Left renal cortex interstitium (tissue), 4 donors: ENCODE results near the gene FBN1. TPM values are rescaled to one million over a fixed set of nuclear protein-coding genes. Genes with fewer than 3 reads are reported as not detected.

Source experiments
- DNase-seq, 4 donors: peaks; one replicate each; pipeline ENCODE4 v3.0.0-alpha.2; 2013; ENCODE audit warnings: low read depth in 4 of 4, low spot score in 2 of 4, missing footprints in 1 of 4
- polyA plus RNA-seq, 4 donors: library from polyadenylated mRNA; unstranded; fragments of 120-200 nt; gene quantifications; one replicate each; pipeline ENCODE4 v1.2.1, GENCODE V29; 2013; ENCODE audit not compliant: insufficient read length in 4 of 4

FBN1 gene
- polyA plus RNA-seq, 4 donors = 70.2 to 118 (median 94.7) TPM

DNA sequence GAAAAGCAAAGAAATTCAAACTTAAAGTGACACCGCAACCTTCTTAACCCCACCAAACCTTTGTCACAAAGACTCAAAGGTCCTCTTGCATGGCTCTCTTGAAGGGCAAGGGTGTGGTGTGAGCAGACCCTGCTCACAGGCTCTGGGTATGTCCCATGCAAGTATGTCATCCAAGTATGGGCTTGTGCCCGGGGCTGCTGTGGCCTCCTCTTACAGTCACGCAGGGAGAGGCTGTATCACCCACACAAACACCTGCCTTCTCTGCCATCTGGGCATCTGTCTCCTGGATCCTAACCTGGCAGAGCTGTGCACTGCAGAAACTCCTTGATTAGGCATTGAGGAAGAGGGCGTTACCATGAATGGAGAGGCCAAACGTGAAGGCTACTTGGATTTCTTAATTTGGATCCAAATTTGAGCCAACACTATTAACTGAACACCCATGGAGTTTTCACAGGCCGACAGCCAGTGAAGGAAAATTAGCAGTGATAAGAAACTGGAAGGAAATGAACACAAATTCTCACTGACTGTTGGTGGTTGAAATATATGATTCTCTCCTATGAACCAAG, 167.6 kb downstream of the FBN1 start:
- DNase-seq = no peak

DNA sequence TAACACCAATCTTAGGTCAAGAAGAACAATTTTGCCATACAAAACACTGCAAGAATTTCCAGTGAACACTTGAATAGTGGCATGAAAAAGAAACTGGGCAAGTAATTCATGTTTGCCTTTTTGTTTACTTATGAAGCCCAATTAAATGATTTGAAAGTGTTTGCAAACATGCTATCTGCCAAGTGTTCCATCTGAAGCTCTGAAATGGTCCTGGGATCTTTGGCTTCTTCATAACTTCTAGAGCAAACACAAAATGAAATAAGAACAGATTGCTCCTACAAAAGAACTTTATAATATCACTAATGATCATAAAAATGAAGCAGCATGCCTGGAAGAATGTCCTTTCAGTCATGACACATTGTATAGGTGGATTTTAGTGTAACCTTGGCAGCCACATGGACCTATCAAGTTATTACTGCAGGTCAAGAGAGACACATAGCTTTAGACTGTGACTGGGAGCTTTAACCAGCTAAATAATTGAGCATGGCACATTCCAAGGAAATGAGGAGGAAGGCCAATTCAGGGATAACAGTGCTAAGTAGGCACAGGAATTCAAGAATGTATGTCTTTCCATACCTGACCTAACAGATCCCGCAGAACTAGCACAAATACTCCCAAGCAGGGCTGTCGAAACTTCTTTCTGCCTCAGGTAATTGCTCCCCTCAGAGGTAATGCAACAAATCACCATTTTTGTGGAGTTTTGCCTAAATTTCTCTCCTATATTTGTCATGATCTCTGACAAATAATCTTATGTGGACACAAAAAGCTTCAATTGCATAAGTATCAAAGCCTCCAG, 169.7 kb downstream of the FBN1 start:
- DNase-seq = no peak

DNA sequence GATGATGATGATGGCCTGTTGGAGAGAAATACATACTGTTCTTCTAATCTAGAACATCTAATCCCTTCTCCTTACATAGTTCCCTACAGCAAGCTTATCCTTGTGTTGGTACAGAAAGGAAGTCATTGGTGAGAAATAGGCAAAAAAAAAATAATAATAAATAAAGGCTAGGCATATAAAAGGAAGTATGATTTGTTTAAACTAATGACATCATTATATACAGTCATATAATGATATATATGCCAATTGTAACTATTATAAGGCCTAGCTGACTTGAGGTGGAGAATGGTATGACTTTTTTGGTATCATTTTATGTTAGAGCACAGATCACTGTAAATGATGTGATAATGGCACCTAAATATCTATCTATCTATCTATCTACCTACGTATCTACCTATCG, 171.8 kb downstream of the FBN1 start:
- DNase-seq = no peak

DNA sequence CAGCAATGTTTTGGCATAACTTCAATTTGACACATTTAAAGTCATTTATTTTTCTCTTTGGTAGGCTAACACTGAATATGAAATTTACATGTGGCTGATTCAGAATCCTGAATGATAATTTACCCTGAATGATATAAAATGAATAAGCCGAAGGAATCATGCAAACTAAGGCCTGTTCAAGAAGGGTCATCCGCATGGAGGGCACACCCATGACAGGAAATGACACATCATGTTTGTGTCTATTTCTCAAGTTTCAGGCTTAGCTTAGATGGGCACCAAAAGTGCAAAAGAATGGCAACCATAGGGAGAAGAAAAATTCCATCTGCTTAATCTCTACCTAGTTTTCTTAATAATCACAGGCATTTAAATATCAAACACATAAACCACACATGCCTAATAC, 172.8 kb downstream of the FBN1 start:
- DNase-seq = no peak

DNA sequence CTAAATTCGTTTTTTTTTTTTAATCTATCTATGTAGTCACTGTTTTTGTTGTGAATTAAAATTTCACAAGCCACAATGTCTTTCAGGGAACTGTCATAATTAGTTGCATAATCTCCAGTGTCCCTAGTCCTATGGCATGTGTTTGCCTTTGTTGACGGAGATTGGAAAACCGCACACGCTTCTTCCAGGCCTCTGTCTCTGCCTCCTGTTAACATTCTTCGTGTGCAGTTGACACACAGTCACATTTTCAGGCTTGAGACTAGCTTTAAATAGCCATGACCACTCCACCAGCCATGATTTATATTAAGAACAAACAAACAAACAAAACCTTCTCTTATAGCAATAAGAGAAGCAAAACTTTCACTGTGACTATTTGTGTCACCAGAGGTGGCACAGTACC, 174.4 kb downstream of the FBN1 start:
- DNase-seq = no peak

DNA sequence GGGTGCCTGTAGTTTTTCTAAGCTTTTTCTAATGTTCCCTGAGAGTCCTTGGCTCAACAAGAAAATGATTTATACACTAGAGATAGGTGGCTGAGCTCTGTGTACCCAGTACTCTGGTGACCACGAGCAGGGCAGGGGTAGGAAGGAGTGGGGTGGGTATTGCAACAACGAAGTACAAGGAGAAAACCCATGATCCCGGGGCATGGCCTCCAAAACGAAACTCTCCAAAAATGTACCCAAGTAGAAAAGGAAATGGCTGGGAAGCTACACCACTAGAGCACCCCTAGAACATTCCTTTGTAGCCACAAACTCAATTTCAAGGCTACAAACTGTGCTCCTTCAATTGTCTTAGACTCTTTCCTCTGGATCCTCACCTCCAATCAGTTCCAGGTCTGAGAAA, 175.4 kb downstream of the FBN1 start:
- DNase-seq = no peak

DNA sequence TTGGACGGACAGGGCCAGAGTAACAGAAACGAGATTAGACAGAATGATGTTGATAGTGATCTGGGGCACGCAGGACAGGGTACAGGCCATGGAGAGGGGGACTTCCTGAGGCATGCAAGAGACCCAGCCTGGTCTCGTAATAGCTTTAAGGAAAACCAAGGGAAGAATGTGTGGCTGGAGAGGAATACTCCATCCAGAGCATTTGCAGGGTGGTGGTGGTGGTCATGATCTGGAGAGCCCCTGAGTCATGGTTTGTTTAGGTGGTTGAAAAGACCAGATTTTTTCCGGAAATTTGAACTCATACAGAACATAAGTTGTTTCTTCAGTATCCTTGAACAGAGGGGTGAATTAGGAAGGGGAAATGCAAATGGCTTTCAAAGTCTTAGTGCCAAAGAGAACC, 175.8 kb downstream of the FBN1 start:
- no peak for DNase-seq

DNA sequence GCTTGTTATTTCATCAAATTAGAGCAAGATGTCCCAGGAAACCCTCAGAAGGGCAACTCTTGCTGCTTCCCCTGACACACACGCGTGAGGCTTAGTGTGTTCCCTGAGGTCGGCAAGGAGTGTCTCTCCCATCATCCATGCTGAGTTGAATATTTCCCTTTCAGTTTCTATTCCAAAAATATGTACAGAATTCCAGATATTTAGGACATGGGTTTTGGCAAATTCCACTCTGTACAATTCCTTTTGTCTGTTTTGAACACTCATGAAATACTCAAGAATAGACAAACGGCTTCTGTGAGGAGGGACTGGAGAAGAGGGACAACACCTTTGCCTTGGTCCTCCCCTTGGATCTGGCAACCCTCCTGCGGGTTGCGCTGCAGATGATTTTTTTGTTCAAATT, 176.2 kb downstream of the FBN1 start:
- DNase-seq = no peak

DNA sequence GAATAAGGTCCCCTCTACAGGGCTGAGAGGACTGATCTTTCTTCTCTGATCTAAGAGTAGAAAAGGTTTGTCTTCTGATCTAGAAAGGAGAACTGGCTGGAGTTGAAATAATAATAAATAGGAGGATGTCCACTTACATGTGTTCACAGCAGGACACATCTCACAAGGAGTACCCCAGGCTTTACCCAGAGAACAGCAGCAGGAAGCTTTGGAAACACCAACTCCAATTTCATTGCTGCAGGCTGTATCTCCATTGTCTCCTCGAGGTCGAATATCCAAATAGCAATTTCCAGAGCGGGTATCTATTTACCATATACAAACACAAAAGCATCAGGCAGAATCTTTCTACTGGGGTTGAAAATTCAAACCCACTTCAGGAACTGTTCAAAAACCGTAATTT, 177.7 kb downstream of the FBN1 start:
- DNase-seq = no peak

DNA sequence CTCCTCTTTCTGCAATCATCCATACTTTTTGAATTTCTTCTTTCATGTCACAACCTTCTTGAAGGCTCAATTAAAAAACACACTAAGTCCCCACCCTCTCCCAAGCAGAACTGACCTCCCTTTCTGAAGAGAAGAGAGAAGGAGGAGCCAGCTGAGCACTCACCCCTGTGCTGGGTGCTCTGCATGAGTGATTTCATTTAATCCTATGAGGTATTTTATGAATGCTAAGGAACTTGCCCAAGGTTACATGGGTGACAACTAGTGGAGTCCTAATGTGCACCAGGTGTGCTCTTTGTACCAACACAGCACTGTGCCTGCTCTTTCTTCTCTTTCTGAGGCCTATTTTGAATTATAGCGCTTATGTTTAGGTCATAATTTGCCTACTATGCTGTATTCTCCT, 178.7 kb downstream of the FBN1 start:
- DNase-seq = no peak

DNA sequence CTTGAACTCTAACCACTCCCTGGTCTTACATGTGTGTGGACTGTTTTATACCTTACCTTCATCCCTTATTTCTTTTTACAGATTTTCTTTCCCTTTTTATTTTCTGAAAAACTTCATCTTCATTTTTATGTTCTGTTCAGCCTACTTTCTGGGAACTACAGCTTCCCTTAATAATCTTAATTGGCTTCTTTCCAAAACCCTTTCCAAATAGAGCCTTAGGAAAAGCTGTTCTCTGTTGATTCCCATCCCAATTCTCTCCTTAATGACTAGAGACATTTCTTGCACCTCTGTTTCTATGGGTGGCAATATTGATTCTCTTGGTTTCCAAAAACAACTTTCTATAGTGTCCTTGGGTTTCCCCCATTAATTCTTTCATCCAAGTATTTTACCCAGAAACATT, 179.4 kb downstream of the FBN1 start:
- no peak for DNase-seq

DNA sequence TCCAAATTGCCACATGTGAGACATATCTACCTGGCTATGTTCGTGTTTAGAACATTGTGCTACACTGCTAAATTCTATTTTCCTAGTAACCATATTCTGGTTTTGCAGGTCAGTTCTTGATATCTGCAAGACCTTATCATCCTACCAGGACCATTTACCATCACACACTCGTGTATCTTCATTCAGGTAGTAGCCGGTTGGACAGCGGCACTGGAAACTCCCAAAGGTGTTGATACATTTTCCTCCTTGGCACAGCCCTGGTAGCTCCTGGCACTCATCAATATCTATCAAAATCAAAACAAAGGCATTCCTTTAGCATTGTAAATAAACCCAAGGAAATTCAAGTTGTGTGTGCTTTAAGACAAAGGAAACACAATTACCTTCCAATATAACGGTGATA, 180.1 kb downstream of the FBN1 start:
- no peak for DNase-seq

DNA sequence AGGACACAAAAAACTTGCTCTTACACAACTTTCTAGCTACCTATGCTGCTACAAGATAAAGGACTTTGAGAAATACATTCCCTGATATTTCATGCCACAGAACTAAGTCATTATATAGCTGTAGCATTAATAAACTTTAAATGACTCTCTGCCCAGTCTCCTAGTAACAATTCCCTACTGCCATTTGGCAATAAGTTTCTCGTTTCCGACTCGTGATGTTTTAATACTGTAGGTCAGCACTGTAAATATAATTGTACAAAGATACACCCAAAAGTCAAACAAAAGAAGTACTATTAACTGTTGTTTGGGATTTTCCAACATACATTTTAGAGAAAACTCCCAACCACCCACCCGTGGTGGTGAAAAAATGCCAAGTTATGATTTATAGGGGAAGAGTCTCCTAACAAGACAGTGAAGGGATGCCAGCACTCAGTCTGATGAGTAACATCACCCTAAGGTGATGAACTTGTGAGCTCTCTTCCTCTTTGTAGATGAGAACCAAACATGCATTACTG, 182.1 kb downstream of the FBN1 start:
- DNase-seq = no peak

DNA sequence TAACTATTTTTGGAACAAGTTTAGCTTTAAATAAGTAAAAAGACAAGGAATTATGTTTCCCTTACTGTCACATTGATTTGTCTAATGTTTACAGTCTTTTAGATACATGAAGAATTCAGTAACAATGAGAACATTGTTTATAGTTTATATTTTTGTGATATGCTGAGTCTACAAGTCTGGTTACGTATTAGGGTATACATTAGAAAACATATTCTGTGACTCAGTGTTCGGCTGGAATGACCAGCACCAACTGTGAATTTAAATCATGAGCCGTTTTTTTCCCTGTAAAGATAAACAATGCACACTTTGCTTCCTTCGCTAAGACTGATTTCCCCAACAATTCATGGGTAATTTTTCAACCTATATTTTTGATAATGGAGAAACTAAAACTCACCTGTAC, 182.8 kb downstream of the FBN1 start:
- no peak for DNase-seq

DNA sequence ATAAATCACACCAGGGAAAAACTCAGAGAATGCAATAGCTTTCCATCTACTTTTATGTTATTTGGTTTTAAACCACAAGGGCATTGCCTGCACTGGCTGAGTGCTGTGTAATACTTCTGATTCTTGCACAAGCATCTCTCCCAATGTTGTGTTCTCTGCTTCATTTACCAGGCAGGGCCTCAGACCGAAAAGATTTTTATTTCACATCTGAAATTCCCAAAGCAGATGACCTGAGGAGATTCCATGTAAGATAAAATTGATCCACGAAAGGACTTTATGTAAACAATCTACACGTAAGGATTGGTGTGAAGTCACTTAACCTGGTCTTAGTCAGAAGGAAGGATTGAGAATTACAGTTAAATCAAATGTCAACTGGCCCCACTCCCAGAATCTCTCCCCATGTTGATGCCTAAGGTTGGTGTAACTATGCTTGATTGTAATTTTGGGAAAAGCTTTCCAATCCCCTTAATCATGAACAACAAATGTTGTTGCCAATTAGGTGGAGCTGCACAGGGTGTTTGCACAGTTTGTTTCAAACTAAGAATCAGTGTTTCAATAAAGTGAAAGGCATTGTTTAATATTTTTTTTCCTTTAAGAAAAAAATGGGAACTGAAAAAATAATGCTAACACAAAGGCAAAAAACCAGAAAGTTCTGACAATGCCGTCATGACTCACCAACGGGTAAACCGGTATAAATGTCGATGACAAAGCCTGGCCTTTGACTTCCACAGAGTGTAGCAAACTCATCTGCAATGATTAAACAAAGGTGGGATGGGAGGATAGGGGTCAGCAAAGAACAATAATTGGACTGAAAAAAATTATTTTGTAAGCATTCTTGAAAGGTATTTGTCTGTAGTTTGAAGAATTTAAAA, 185.7 kb downstream of the FBN1 start:
- DNase-seq = no peak

DNA sequence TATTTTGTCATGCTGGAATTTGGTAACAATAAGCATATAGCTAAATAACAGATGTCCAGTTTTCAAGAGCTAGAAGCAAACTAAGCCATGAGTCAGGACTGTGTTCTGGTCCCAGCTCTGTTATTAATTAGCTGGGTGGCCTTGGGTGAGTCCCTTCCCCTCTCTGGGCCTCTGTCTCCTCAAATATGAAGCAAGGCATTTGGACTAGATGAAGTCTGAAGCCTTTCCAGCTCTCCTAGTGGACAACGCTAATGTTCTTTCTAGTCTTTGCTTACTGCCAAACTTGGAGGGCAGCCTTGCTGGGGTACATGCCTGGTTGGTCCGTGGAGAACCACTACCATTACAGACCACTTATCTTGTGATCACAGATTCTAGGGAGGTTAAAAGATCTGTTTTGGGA, 186.6 kb downstream of the FBN1 start:
- DNase-seq = no peak

DNA sequence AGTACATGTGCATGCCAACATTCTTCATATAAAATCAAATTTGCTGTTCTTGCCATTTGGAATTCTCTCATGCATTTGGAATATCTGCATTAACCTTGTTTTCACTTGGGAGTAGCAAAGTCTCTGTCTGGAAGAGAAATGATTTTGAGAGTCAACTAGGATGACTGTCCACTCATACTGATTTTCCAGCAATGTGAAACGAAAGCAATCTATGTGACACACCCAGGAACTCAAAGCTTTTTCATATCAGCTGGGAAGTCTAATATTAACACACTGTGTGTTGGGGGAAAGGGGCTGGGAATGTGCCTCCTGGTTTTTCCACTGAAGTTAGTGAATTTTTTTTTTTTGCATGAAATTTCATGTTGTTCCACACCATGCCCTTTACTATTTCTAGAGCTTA, 189.4 kb downstream of the FBN1 start:
- DNase-seq = no peak

DNA sequence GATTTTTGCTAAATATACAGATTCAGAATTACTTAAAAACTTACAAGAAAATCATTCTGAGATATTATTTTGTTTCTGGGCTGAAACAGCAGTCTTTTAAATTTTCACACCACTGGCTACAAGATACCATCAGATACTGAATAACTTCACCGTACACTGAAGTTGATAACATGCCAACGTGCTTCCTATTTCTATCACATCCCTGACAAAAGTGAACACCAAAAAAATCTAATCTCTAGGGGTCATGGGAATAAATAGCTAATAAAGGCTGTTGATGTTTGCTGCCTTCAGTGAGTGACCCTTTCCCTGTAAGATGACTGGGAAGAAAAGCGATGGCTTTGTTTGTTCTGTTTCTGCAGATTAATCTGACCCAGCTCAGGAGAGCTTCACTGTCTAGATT, 193.8 kb downstream of the FBN1 start:
- DNase-seq = no peak

DNA sequence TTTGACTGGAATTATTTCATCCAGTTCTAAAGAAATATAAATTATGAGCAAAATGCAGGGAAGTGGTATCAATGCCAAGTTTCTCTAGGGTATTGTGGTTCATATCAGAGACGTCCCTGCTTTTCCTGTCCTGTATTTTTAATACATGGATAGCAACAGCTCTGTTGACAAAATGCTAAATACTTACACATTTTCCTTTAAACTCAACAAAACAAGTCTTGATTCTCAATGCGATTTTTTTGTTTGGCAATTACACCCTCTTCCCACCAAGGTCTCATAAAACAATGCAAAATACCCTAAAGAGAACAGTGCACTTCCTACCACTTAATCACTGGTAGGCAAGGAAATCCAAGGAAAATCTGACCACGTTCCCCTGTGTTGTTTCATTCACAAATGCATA, 194.3 kb downstream of the FBN1 start:
- no peak for DNase-seq

DNA sequence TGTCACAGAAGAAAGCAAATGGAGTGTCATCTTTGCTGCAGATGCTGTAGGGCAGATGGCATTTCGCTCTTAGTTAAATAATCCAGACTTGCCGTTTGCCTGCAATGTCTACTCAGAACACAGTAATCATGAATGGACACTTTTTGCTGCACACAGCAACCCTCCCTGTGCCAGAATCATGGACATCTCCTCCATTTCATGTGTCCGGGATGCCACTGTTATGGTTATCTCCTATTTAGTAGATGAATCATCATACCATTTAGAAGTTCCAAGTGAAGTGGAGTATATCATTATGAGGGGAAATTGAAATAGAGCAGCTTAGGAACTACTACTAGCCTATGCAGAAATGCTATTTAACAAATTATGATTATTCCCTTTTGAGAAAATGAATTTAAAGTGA, 195.8 kb downstream of the FBN1 start:
- no peak for DNase-seq

DNA sequence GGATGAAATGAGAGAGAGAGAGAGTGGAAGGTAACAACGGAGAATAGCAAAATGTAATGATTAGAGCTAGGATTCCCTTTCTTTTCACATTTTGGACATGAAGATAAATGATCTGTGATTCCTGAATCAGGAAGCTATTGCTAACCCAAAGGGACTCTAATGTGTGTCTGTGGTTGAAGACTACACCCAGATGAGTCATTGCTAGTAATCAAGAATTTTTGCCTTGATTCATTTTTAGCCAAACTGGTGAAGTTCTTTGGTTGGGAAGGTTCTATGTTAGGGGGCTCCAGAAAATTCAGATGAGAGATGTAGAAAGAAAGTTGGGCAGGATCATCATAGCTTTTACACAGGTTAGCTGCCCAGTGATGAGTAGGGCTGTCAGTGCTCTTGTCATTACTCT, 197.9 kb downstream of the FBN1 start:
- no peak for DNase-seq

DNA sequence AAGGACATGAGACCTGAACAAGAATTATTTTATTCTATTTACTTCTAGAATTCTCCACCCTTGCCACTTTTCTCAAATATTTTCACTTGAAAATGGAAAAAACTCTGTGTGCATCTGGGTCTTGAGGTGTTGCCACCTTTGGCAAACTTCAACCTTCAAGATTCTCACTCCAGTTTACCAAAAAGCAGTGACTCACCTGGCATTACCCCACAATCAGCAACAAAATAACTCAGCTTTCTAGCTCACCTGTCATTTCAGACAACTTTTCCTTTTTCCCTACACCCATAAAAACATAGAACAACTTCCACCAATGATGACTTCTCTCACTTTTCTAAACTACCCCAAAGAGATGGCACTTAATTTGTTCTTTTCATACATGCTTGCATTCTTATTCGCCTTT, 198.5 kb downstream of the FBN1 start:
- no peak for DNase-seq
